Caki2 (cell line): ENCODE measurements around the gene CCDC192. TPM values are rescaled to one million over a fixed set of nuclear protein-coding genes. Genes with fewer than 3 reads are reported as not detected.
"Not testable (repeated sequence)": the region's sequence is repeated elsewhere in the genome, so short reads cannot be mapped to it uniquely, and the experiment has no call there.

Experiments used
- DNase-seq: peaks from one replicate; pipeline ENCODE4 v3.0.0-alpha.2; 2015; ENCODE audit warnings: low read depth
- in situ Hi-C: cut with HindIII; loops from 2 replicates; pipeline ENCODE4 v1.10.0; 2016; ENCODE audit warnings: low sequenced_read_pairs, low pct_unique_long_range_greater_than_20kb, mixed read lengths
- total RNA-seq: library from RNA; depleted of rRNA; stranded (reverse); fragments of >200 nt; shearing (Covaris generic); gene quantifications from 2 replicates; pipeline ENCODE4 v1.2.3, GENCODE V29; 2014; ENCODE audit warnings: low replicate concordance; rRNA removed

CCDC192 gene, protein sequence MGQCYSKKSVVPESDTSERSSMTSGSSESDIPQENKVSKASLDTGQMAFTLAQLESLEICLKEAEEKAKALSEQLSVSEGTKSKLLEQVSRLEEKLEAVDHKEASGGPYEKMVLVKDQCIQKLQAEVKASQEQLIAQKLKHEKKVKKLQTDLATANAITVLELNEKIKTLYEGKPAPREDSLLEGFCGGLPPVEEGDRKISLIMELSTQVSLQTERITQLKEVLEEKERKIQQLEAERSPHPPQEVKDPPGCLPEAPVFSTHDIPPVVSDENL
- total RNA-seq, result not detected in 2 replicates

- no peak for DNase-seq
- in situ Hi-C loops, result no loop called here
Observed at GRCh38 chr5:127702926-127703561, at the start of gene CCDC192. CCDC192 (plus strand) TSS chr5:127703391; CDS start chr5:127703446, 55 bp downstream.

DNA sequence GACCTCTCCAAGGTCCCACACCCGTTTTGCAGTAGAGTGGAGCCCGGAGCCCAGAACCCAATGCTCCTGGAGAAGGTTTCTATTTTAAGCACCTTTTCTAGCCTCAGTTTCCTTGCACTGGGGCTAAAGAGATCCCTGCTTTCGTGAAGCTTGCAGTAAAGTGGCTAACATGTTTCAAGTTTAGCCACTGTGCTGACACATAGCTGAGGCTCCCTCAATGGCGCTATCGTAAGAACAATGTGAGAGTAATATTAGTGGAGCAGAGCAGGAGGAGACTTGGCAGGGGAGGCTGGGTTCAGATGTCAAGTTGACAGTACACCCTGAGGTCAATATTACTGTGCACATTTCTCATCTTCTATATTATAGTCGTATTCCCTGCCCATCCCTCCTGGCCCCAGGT is 46.4 kb upstream of the CCDC192 start:
- in situ Hi-C loops, result no loop called here
- no peak for DNase-seq

DNA sequence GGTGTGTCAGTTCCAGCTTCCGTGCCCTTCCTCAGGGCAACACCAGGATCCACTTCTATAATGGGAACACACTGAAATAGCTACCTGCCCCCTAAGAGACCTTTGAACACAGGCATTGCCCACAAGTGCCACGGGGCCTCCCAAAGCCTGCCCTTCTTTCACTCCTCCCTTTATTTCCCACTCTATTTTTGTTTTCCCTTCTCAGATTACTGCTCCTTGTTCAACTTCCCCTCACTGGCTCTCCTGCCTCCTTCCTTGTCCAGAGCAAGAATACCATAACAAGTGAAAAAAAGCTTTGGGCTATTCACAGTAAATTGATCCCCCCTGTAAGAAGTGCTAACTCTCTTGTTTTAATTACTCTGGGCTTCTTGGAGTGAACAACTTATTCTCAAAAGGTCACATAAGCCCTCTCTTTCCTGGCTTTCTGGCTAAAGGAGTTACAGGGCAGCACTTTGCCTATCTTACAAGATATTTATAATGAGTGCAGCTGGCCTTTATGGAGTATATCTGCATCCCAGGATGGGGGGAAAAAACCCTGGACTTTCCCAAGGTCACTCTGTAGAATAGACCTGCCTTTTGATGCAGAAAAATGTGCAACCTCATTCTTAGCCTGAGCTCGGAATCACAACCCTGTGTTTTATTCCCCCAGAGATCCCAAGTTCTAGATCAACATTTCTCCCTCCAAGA is 43.0 kb upstream of the CCDC192 start:
- in situ Hi-C loops, result no loop called here

DNA sequence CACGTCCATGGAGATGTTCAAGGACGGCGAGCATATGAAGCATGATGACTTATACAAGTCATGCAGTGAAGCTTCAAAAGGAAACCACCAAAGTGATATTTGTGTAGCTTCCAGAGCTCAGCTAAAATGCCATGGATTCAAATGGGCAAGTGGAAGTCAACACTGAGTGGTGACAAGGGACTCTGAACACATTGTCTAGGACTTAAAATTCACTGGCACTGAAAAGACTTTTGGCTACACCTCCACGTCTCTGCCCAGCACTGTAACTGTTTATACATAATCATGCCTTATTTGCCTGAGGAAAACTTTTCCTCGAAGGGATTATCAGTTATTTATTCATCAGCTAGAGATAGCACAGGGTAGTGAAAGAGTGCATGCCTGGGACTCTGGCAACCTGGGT is 39.1 kb upstream of the CCDC192 start:
- in situ Hi-C loops, result no loop called here
- no peak for DNase-seq

More for the DNA sequence above, 43.0 kb upstream of the CCDC192 start:
- DNase-seq, result no peak

- in situ Hi-C loops, result no loop called here
- DNase-seq, result no peak
Observed at GRCh38 chr5:127665641-127666040, 37.5 kb upstream of the CCDC192 start.

- DNase-seq, result no peak
- in situ Hi-C loops, result no loop called here
Observed at GRCh38 chr5:127666043-127666716, 37.0 kb upstream of the CCDC192 start.

DNA sequence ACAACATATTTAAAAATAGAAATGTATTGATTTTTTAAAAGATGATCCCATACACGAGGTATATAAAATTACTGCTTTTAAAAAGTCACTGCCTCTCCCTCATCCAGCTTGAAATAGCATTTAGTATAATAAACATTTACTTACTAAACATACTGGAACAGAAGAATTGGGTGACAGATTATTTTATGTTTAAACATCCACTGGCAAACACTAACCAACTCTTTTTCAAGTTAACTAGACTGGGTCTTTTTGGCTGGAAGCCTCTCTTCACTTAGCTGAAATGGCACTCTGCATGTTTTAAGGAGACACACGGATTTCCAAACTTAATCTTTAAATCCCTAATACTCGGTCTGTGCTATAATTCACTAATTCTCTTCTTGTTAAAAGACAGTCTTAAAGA is 35.3 kb upstream of the CCDC192 start:
- no peak for DNase-seq
- in situ Hi-C loops, result no loop called here

- in situ Hi-C loops, result no loop called here
- DNase-seq, result no peak
Observed at GRCh38 chr5:127671218-127671617, 32.0 kb upstream of the CCDC192 start.

DNA sequence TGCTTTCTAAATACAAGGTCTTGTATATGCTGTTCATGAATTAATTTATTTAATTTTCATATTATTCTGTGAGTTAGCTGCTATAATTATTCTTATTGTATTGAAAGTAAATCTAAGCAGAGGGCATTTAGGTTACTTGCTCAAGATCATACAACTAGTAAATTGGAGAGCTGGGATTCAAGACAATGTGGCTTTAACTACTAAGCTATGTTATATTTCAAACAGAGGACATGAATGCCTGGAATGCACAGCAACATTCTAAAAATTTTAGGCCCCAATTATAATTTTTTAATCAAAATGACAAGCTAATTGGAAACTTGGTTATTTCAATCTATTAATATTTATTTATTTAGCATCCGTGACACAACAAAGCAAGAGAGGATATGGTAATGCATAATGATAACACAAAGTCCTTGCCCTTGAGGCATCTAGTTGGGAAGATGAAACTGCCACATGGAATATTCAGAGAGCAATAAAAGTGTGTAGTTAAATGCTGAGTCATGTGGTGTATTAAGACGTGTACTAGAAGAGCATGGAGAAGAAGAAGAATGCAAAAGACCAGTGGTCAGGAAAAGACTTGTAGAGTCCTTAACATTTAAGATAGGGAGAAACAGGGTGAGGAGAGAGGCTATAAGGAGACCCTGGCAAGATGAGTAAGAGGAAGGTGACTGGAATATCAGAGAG is 29.9 kb upstream of the CCDC192 start:
- no peak for DNase-seq
- in situ Hi-C loops, result no loop called here

DNA sequence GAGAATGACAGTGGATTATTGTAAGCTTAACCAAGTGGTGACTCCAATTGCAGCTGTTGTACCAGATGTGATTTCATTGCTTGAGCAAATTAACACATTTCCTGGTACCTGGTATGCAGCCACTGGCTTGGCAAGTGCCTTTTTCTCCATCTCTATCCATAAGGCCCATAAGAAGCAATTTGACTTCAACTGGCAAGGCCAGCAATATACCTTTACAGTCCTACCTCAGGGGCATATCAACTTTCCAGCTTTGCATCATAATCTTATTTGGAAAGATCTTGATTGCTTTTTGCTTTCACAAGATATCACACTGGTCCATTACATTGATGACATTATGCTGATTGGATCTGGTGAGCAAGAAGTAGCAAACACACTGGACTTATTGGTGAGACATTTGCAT is 26.2 kb upstream of the CCDC192 start:
- DNase-seq, in situ Hi-C loops: not testable (repeated sequence)

- in situ Hi-C loops, result not testable (repeated sequence)
Observed at GRCh38 chr5:127679691-127680330, 23.4 kb upstream of the CCDC192 start.

GRCh38 chr5:127680595-127680994 is 22.6 kb upstream of the CCDC192 start:
- in situ Hi-C loops, result no loop called here
- DNase-seq, result no peak

More at GRCh38 chr5:127679691-127680330, 23.4 kb upstream of the CCDC192 start:
- not testable (repeated sequence) for DNase-seq

GRCh38 chr5:127683008-127683407 is 20.2 kb upstream of the CCDC192 start:
- peak; percentile 23 for DNase-seq
- in situ Hi-C loops, result no loop called here

GRCh38 chr5:127684726-127685467 is 18.3 kb upstream of the CCDC192 start:
- no peak for DNase-seq
- in situ Hi-C loops, result no loop called here

GRCh38 chr5:127685662-127686061 is 17.5 kb upstream of the CCDC192 start:
- DNase-seq, result no peak
- in situ Hi-C loops, result no loop called here

GRCh38 chr5:127686424-127686823 is 16.8 kb upstream of the CCDC192 start:
- DNase-seq, result no peak
- in situ Hi-C loops, result no loop called here

GRCh38 chr5:127694518-127695171 is 8.5 kb upstream of the CCDC192 start:
- in situ Hi-C loops, result no loop called here
- no peak for DNase-seq
